Measurements from ENCODE around the gene FLNB.

The FLNB gene

GRCh38 chr3:58106061-58106460 lies 97.8 kb downstream of the FLNB start:
- in situ Hi-C loops (cut with HindIII; ENCODE audit: low sequenced_read_pairs): no loop called here
- no peak for DNase-seq (ENCODE audit: low read depth, low spot score)
- H3K4me3 ChIP-seq (ENCODE audit: low read depth, low read length): no peak overlapping the region
- TF ChIP-seq CTCF (IDR thresholded peaks at IDR 0.05; ENCODE audit: low read depth, low read length): no peak

GRCh38 chr3:58106640-58107039 lies 98.4 kb downstream of the FLNB start:
- no peak overlapping the region for H3K4me3 ChIP-seq (ENCODE audit: low read depth, low read length)
- no peak for TF ChIP-seq CTCF (IDR thresholded peaks at IDR 0.05; ENCODE audit: low read depth, low read length)
- no peak for DNase-seq (ENCODE audit: low read depth, low spot score)
- in situ Hi-C loops (cut with HindIII; ENCODE audit: low sequenced_read_pairs): no loop called here

- in situ Hi-C loops (cut with HindIII; ENCODE audit: low sequenced_read_pairs): no loop called here
- no peak for DNase-seq (ENCODE audit: low read depth, low spot score)
Observed at GRCh38 chr3:58107597-58107996, 99.4 kb downstream of the FLNB start.

GRCh38 chr3:58109752-58110151 lies 101.5 kb downstream of the FLNB start:
- no peak overlapping the region for H3K4me3 ChIP-seq (ENCODE audit: low read depth, low read length)
- DNase-seq (ENCODE audit: low read depth, low spot score): no peak
- in situ Hi-C loops (cut with HindIII; ENCODE audit: low sequenced_read_pairs): no loop called here
- no peak for TF ChIP-seq CTCF (IDR thresholded peaks at IDR 0.05; ENCODE audit: low read depth, low read length)

More at GRCh38 chr3:58107597-58107996, 99.4 kb downstream of the FLNB start:
- H3K4me3 ChIP-seq (ENCODE audit: low read depth, low read length): no peak overlapping the region
- TF ChIP-seq CTCF (IDR thresholded peaks at IDR 0.05; ENCODE audit: low read depth, low read length): no peak

GRCh38 chr3:58111513-58112184 lies 103.4 kb downstream of the FLNB start:
- no peak for DNase-seq (ENCODE audit: low read depth, low spot score)
- in situ Hi-C loops (cut with HindIII; ENCODE audit: low sequenced_read_pairs): no loop called here
- TF ChIP-seq CTCF (IDR thresholded peaks at IDR 0.05; ENCODE audit: low read depth, low read length): no peak
- H3K4me3 ChIP-seq (ENCODE audit: low read depth, low read length): no peak overlapping the region

- in situ Hi-C loops (cut with HindIII; ENCODE audit: low sequenced_read_pairs): no loop called here
- no peak overlapping the region for H3K4me3 ChIP-seq (ENCODE audit: low read depth, low read length)
- no peak for DNase-seq (ENCODE audit: low read depth, low spot score)
- no peak for TF ChIP-seq CTCF (IDR thresholded peaks at IDR 0.05; ENCODE audit: low read depth, low read length)
Observed at GRCh38 chr3:58112185-58112535, 103.9 kb downstream of the FLNB start.

Data from astrocyte of the spinal cord (primary cell).